ENCODE data around the gene BFSP1.

DNA sequence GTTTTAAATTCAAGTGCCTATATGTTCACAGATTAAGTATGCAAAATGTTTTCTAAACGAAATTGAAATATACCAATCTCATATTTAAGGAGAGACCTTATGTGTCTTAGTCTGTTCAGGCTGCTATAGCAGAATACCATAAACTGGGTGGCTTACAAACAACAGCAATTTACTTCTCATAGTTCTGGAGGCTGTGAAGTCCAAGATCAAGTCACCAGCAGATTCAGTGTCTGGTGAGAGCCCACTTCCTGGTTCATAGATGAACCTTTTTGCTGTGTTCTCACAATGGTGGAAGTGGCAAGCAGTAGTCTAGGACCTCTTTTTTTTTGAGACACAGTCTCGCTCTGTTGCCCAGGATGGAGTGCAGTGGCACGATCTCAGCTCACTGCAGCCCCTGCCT, 35.2 kb upstream of the BFSP1 start:
- TF ChIP-seq, protein P1, sequence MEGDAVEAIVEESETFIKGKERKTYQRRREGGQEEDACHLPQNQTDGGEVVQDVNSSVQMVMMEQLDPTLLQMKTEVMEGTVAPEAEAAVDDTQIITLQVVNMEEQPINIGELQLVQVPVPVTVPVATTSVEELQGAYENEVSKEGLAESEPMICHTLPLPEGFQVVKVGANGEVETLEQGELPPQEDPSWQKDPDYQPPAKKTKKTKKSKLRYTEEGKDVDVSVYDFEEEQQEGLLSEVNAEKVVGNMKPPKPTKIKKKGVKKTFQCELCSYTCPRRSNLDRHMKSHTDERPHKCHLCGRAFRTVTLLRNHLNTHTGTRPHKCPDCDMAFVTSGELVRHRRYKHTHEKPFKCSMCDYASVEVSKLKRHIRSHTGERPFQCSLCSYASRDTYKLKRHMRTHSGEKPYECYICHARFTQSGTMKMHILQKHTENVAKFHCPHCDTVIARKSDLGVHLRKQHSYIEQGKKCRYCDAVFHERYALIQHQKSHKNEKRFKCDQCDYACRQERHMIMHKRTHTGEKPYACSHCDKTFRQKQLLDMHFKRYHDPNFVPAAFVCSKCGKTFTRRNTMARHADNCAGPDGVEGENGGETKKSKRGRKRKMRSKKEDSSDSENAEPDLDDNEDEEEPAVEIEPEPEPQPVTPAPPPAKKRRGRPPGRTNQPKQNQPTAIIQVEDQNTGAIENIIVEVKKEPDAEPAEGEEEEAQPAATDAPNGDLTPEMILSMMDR (IDR thresholded peaks at IDR 0.05 in 4 of 5, conservative IDR thresholded peaks at IDR 0.05 in 1 of 5), result no peak
- TF ChIP-seq POLR2A (IDR thresholded peaks at IDR 0.05), result no peak
